ENCODE data around the gene NRF1. TPM values are rescaled to one million over a fixed set of nuclear protein-coding genes. Genes with fewer than 3 reads are reported as not detected.

The NRF1 gene
- total RNA-seq, 2 experiments from 2014 or later: 17.9 to 20.4 TPM

DNA sequence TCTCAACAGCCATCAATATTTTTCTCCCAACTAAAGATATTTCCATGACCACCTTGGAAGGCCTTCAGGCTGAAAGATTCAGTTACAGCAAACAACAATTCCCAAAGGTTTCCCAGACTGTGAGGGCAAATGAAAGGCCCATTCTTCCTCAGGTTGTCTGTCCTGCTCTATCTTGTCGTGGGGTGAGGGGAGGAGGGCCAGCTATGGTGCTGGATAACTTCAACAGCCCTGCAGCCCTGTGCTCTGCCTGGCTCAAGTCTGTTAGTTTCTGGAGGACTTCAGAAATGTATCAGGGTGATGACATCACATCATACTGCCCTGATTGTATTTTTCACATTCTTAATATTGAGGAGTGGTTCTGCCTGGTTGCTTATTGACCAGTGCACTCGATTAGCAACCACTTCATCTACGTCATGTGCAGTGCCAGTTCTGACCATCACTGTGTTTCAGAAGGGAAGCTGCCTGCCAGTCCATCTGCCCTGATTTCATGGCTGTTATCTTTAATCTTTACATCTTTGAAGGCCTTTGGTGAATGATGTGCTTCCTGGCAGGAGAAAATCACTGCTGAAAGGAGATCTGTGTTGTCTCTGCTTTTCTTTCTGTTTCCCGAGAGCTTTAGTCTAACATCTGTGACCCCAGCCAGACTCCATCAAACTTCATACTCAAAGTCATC is 135.5 kb downstream of the NRF1 start:
- Mint-ChIP-seq H3K4me1 (peaks cover 4% of the 10 kb centered on the region), H3K9me3 (no peaks in the 10 kb centered on the region), H3K4me3 (no peak overlapping the region), H3K27ac (no peak overlapping the region), H3K36me3 (peaks cover 3% of the 10 kb centered on the region), H3K27me3 (no peaks in the 10 kb centered on the region)
- no peak for DNase-seq

GRCh38 chr7:129748356-129749109 is 137.0 kb downstream of the NRF1 start:
- H3K36me3 Mint-ChIP-seq: peaks cover 3% of the 10 kb centered on the region
- no peaks in the 10 kb centered on the region for H3K27me3 Mint-ChIP-seq
- no peak overlapping the region for H3K4me3 Mint-ChIP-seq
- DNase-seq: no peak
- H3K9me3 Mint-ChIP-seq: no peaks in the 10 kb centered on the region
- peak overlapping the region; percentile 1 for H3K27ac Mint-ChIP-seq
- peaks cover 6% of the 10 kb centered on the region for H3K4me1 Mint-ChIP-seq

DNA sequence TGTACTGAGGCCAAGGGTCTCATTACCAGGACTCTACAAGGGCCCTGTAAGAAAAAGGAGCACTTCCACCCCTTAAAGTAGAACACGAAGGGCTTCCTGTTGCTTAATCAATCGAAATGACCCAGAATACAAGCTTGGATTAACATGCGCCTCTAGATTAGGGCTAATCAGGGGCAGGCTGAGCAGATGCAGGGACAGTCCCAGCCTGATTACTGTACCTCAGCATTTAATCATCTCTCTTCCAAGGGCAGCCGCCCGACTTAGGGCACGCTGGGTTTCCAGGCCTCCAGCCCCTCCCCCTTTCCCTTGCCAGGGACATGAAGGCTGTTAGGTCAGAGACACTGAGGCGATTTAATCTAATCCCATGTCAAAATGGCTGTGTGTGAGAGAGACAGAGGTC is 138.6 kb downstream of the NRF1 start:
- Mint-ChIP-seq H3K4me3 (no peak overlapping the region), H3K36me3 (peaks cover 1% of the 10 kb centered on the region), H3K4me1 (peaks cover 6% of the 10 kb centered on the region), H3K27ac (no peak overlapping the region), H3K27me3 (no peaks in the 10 kb centered on the region), H3K9me3 (no peaks in the 10 kb centered on the region)
- DNase-seq: no peak

GRCh38 chr7:129750501-129750900 is 139.0 kb downstream of the NRF1 start:
- no peak for DNase-seq
- Mint-ChIP-seq H3K9me3 (no peaks in the 10 kb centered on the region), H3K4me3 (no peak overlapping the region), H3K4me1 (peaks cover 6% of the 10 kb centered on the region), H3K27me3 (no peaks in the 10 kb centered on the region), H3K36me3 (no peaks in the 10 kb centered on the region), H3K27ac (no peak overlapping the region)

GRCh38 chr7:129751916-129752315 is 140.4 kb downstream of the NRF1 start:
- DNase-seq: no peak
- peaks cover under 1% of the 10 kb centered on the region for H3K36me3 Mint-ChIP-seq
- no peak overlapping the region for H3K4me3 Mint-ChIP-seq
- no peak overlapping the region for H3K27ac Mint-ChIP-seq
- H3K9me3 Mint-ChIP-seq: no peaks in the 10 kb centered on the region
- peaks cover 6% of the 10 kb centered on the region for H3K4me1 Mint-ChIP-seq
- no peaks in the 10 kb centered on the region for H3K27me3 Mint-ChIP-seq

DNA sequence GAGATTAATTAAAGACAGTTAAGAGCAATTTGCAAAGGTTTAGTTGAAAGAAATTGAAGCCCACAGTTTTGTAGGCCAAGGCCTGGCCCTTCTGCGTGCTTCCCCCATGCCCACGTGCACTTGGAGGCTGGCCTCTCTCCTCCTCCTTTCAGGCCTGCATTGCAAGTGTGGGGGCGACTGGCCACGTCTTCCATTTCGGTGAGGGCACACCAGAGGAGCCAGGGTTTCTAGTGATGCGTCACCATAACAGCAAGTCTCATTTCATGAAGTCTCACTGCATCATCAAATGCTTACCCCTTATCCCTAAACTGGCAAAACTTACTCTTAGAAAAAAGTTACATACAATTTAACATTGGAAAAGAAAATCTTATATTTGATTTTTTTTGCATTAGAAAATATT is 141.2 kb downstream of the NRF1 start:
- H3K4me3 Mint-ChIP-seq: no peak overlapping the region
- no peaks in the 10 kb centered on the region for H3K27me3 Mint-ChIP-seq
- H3K9me3 Mint-ChIP-seq: no peaks in the 10 kb centered on the region
- DNase-seq: no peak
- H3K36me3 Mint-ChIP-seq: peaks cover 3% of the 10 kb centered on the region
- no peak overlapping the region for H3K27ac Mint-ChIP-seq
- peaks cover 6% of the 10 kb centered on the region for H3K4me1 Mint-ChIP-seq

GRCh38 chr7:129754406-129754805 is 142.9 kb downstream of the NRF1 start:
- Mint-ChIP-seq H3K27me3 (no peaks in the 10 kb centered on the region), H3K4me3 (no peak overlapping the region), H3K36me3 (peaks cover 3% of the 10 kb centered on the region), H3K27ac (no peak overlapping the region), H3K9me3 (no peaks in the 10 kb centered on the region), H3K4me1 (peaks cover 6% of the 10 kb centered on the region)
- no peak for DNase-seq

DNA sequence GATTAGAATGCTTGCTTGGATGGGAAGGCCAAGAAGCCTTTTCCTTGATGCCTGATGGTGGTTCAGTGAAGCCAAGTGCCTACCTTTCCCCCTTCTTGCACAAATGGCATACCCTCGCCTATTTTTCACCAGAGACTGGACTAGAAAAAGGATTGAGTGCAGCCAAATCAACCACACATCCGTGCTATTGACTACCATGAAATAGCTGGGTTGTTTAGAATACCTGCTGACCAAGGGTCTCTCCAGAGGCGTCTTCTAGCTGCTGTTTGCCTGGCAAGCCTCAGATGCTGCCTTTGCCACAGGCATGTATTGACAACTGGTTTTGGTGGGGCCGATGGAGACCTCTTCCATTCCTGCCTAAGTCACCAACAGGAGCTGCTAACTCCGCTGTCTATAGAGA is 146.5 kb downstream of the NRF1 start:
- Mint-ChIP-seq H3K36me3 (peaks cover 3% of the 10 kb centered on the region), H3K27me3 (no peaks in the 10 kb centered on the region), H3K4me3 (no peak overlapping the region), H3K9me3 (no peaks in the 10 kb centered on the region), H3K27ac (no peak overlapping the region), H3K4me1 (no peaks in the 10 kb centered on the region)
- no peak for DNase-seq

- Mint-ChIP-seq H3K27ac (no peak overlapping the region), H3K27me3 (peaks cover 4% of the 10 kb centered on the region), H3K9me3 (no peaks in the 10 kb centered on the region), H3K4me3 (no peak overlapping the region), H3K4me1 (no peaks in the 10 kb centered on the region), H3K36me3 (no peaks in the 10 kb centered on the region)
- no peak for DNase-seq
Observed at GRCh38 chr7:129762387-129762969, 151.0 kb downstream of the NRF1 start.

- Mint-ChIP-seq H3K27ac (no peak overlapping the region), H3K36me3 (no peaks in the 10 kb centered on the region), H3K27me3 (peaks cover 4% of the 10 kb centered on the region), H3K4me1 (no peaks in the 10 kb centered on the region), H3K4me3 (no peak overlapping the region), H3K9me3 (no peaks in the 10 kb centered on the region)
- no peak for DNase-seq
Observed at GRCh38 chr7:129764247-129765084, 152.9 kb downstream of the NRF1 start.

DNA sequence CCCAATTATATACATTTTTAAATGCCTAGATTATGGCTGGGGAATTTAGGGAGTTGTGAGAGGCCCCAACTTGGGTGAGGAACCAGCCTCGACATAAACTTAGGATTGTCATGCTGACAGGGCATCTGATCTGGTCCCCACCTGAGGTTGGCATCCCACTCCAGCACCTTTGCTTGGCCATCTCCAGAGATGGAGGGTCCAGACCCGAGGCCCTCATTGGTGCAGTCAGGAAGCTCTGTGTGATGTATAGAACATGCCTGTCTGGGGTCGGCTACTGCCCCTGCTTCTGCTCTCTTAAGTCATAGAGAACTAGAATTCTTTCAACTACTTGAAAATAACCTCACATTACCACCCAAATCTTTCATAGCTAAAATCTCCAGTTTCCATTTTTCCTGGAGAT is 153.8 kb downstream of the NRF1 start:
- Mint-ChIP-seq H3K27ac (no peak overlapping the region), H3K4me1 (no peaks in the 10 kb centered on the region), H3K27me3 (peaks cover 4% of the 10 kb centered on the region), H3K36me3 (no peaks in the 10 kb centered on the region), H3K9me3 (no peaks in the 10 kb centered on the region), H3K4me3 (no peak overlapping the region)
- DNase-seq: no peak

DNA sequence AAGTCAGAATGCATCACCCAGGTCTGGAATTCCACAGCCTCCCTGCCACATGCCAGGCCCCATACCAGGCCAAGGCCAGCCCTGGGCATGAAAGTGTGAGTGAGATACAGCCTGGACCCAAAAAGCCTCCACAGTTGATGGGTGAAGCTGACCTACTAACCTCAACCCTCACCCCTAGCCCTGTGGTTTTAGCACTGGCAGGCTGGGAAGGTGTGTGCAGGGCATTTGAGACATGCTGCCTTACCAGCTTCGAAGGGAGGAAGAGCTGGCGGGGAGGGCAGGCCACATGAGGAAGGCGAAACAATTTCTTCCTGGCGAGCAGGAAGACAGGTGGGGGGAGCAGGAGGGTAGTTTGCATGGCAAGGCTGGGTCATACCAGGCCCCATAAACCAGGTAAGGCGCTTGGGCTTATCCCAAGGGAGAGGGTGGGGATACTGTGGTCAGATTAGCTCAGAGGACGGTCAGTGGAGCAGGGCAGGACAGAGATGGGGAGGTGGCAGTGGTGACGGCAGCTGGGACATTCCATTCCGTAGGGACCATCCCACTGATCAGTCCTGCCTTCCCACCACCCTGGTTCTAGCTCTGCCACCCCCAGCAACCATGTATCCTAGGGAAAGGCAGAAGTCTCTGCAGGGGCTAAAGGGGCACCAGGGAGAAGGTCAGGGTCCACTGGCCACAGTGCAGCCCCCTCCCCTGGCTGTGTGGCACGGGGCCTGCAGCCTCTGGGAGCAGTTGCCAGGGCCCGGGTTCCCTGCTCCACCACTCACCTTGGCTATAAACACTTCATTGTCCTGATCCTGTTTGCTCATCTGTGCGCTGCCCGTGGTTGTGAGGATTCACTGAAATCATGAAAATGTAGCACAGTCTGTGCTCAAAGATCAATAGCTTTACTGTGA is 155.8 kb downstream of the NRF1 start:
- Mint-ChIP-seq H3K27ac (no peak overlapping the region), H3K27me3 (peaks cover 4% of the 10 kb centered on the region), H3K9me3 (no peaks in the 10 kb centered on the region), H3K4me1 (no peaks in the 10 kb centered on the region), H3K4me3 (no peak overlapping the region), H3K36me3 (no peaks in the 10 kb centered on the region)
- DNase-seq: no peak

- Mint-ChIP-seq H3K4me1 (no peaks in the 10 kb centered on the region), H3K27me3 (peaks cover 4% of the 10 kb centered on the region), H3K4me3 (no peak overlapping the region), H3K36me3 (no peaks in the 10 kb centered on the region), H3K9me3 (no peaks in the 10 kb centered on the region), H3K27ac (no peak overlapping the region)
- DNase-seq: no peak
Observed at GRCh38 chr7:129768614-129769399, 157.3 kb downstream of the NRF1 start.

GRCh38 chr7:129769400-129769774 is 157.9 kb downstream of the NRF1 start:
- no peaks in the 10 kb centered on the region for H3K4me1 Mint-ChIP-seq
- no peak overlapping the region for H3K4me3 Mint-ChIP-seq
- no peaks in the 10 kb centered on the region for H3K9me3 Mint-ChIP-seq

More at GRCh38 chr7:129769400-129769774, 157.9 kb downstream of the NRF1 start:
- Mint-ChIP-seq H3K27ac (no peak overlapping the region), H3K27me3 (peaks cover 4% of the 10 kb centered on the region), H3K36me3 (no peaks in the 10 kb centered on the region)
- DNase-seq: no peak
